Effector memory CD4-positive, alpha-beta T cell (primary cell): ENCODE results near the gene CCNB3.
"Not testable (repeated sequence)": the region's sequence is repeated elsewhere in the genome, so short reads cannot be mapped to it uniquely, and the experiment has no call there.

Experiments used
- DNase-seq, 3 donors: peaks; one replicate each; pipeline ENCODE4 v3.0.0-alpha.2; 2020
- H3K27ac ChIP-seq: 2 replicates; pipeline ENCODE4 v1.7.0; 2013; ENCODE audit warnings: mild to moderate bottlenecking, low read length, moderate library complexity; ENCODE audit not compliant: insufficient read depth, poor library complexity, severe bottlenecking
- H3K27me3 ChIP-seq: replicated peaks from 2 replicates; pipeline ENCODE4 v1.7.0; 2013; ENCODE audit warnings: mild to moderate bottlenecking, low read length; ENCODE audit not compliant: insufficient read depth, control insufficient read depth, poor library complexity, severe bottlenecking
- H3K36me3 ChIP-seq: 2 replicates; pipeline ENCODE4 v1.7.0; 2013; ENCODE audit warnings: mild to moderate bottlenecking, low read length, moderate library complexity; ENCODE audit not compliant: control insufficient read depth, insufficient read depth
- H3K4me1 ChIP-seq: 2 replicates; pipeline ENCODE4 v1.7.0; 2013; ENCODE audit warnings: low read length, mild to moderate bottlenecking; ENCODE audit not compliant: control insufficient read depth, insufficient read depth, poor library complexity, severe bottlenecking
- H3K4me3 ChIP-seq: 2 replicates; pipeline ENCODE4 v1.7.0; 2013; ENCODE audit warnings: low read length, low read depth, mild to moderate bottlenecking; ENCODE audit not compliant: insufficient read depth, poor library complexity, severe bottlenecking
- H3K9me3 ChIP-seq: 2 replicates; pipeline ENCODE4 v1.7.0; 2013; ENCODE audit warnings: mild to moderate bottlenecking, low read length, moderate library complexity; ENCODE audit not compliant: control insufficient read depth

CCNB3 gene

DNA sequence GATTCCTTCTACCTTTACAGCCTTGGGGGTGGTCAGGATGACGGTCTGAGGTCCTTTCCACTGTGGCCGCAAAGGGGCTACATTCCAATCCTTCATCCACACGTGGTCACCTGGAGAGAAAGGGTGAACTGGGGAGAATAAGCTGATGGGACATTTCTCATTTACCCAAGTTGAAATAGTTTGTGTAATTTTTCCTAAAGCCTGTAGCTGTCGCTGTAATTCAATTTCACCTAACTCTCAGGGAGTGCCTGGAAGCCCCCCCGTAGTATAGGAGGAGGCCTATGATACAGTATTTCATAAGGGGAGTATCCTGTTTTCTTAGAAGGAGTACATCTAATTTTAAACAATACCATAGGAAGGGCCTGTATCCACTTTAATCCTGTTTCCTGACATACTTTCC, 128.1 kb downstream of the CCNB3 start:
- not testable (repeated sequence) for DNase-seq, H3K27me3 ChIP-seq, H3K4me1 ChIP-seq, H3K36me3 ChIP-seq, H3K4me3 ChIP-seq, H3K9me3 ChIP-seq, H3K27ac ChIP-seq

DNA sequence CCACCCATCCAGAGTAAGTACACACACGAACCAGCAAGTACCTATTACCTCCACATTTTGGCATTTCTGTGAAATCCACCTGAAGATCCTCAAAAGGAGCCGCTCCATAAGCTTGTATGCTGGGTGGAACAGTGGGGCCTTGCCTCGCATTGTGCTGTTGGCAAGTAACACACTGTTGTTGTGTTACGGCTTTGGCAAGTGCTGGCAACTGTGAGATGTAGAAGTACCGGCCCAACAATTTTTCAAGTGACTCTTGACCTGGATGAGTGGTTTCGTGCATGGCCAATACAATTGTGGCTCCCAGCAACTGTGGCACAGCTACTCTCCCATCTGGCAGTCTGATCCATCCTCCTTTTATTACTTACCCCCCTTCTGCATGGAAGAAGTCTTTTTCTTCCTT, 128.7 kb downstream of the CCNB3 start:
- no peak for DNase-seq
- no peak overlapping the region for H3K4me3 ChIP-seq
- no peaks in the 10 kb centered on the region for H3K9me3 ChIP-seq
- H3K27me3 ChIP-seq, result no peaks in the 10 kb centered on the region
- H3K36me3 ChIP-seq, result no peaks in the 10 kb centered on the region
- no peak overlapping the region for H3K27ac ChIP-seq
- no peaks in the 10 kb centered on the region for H3K4me1 ChIP-seq

DNA sequence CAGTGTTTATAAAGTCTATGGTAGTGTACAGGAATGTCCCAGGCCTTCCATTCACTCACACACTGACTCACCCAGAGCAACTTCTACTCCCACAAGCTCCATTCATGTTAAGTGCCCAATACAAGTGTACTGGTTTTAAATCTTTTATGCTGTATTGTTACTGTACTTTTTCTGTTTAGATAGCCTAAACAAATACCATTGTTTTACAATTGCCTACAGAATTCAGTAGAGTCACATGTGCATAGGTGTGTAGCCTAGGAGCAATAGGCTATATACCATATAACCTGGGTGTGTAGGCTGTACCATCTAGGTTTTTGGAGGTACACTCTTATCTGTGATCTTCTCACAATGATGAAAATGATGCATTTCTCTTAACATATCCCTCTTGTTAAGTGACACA, 139.4 kb downstream of the CCNB3 start:
- Histone ChIP-seq H3K36me3 (no peaks in the 10 kb centered on the region), H3K27me3 (no peaks in the 10 kb centered on the region), H3K9me3 (no peaks in the 10 kb centered on the region), H3K27ac (no peak overlapping the region), H3K4me1 (no peaks in the 10 kb centered on the region), H3K4me3 (no peak overlapping the region)
- no peak for DNase-seq

DNA sequence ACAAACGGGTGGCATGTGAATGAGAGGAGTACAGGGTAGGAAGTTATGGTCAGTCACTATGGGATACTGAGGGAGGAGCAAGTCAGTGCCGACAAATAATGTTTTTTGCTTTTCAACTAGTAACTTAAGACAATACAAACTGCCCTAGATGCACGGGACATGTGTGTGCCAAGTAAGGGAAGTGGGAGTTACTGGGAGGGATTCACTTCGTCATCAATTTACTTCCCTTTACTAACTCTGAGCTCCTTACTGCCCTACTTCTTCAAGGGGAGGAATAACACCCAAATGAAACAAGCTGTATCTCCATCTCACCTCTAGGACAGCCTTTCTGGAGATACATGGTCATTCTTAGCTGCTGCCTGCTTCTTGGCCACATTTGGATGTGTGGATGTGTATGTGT, 168.4 kb downstream of the CCNB3 start:
- H3K9me3 ChIP-seq, result no peaks in the 10 kb centered on the region
- no peak overlapping the region for H3K27ac ChIP-seq
- H3K4me1 ChIP-seq, result no peaks in the 10 kb centered on the region
- DNase-seq, result no peak
- H3K4me3 ChIP-seq, result no peak overlapping the region
- H3K27me3 ChIP-seq, result no peaks in the 10 kb centered on the region
- H3K36me3 ChIP-seq, result no peaks in the 10 kb centered on the region

DNA sequence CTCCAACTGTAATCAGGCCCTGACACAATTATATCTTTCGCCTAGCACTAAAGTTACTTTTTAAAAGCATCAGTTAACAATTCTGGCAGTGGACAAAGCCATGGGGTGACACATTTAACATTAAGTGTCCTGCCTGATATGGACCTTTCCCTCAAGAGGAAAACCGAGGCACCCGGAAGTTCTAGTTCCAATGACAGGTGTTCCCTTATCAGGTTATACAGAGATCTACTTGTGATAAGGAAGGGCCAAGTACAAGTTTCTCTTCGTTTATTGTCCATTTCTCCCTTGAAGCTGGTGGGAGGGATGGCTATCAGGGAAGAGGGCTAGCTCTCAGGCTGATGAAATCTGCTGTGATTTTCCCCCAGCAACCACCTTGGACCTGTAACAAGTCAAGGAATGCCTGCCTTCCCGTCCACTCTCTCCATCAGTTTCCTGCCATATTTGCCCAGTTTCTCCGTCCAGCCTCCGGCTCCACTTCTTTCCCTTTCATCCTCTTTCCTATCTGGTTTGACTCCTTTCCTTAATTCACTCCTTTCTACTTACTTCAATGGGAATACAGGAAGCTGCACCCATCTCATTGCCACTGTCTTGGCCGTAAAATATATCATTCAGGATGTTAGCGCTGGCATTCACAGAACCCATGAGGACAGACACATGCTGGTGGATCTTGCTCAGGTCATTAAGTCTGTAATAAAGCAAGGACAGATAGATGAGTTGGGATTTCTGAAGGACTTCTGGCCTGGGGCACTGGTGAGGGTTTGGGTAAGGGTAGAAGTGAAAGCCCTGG, 171.1 kb downstream of the CCNB3 start:
- no peak for DNase-seq
- Histone ChIP-seq H3K4me1 (no peaks in the 10 kb centered on the region), H3K4me3 (no peak overlapping the region), H3K27ac (no peak overlapping the region), H3K36me3 (no peaks in the 10 kb centered on the region), H3K27me3 (no peaks in the 10 kb centered on the region), H3K9me3 (no peaks in the 10 kb centered on the region)

DNA sequence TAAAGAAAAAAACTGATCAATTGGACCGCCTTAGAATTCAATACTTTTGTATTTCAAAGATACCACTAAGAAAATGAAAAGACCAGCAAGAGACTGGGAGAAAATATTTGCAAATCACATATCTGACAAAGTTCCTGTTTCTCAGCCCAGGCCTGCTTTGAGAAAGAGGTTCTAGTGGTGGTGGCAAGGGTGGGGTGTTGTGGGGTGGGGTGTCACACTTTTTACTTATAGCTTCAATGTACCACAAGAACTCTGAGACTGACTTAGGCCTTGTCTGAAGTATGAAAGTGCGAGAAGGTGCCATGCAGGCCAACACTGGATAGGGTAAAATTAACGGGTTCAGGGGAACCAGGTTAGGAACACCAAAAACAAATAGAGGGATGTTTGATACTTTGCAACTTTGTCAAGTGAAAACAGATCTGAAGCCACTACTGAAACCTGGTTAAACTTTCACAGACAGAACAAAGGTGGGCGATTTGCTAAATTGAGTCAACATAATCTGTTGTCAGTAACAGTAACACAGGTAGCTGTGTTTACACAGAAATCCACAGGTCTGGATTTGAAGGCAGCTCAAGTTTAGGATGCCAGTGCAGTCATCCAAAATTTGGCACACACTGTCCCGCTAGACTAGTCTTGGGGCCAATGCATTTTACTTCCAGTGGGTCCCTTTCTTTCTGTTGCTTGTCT, 177.3 kb downstream of the CCNB3 start:
- Histone ChIP-seq H3K4me3 (no peak overlapping the region), H3K27ac (no peak overlapping the region), H3K4me1 (no peaks in the 10 kb centered on the region), H3K36me3 (no peaks in the 10 kb centered on the region), H3K27me3 (no peaks in the 10 kb centered on the region), H3K9me3 (no peaks in the 10 kb centered on the region)
- no peak for DNase-seq

DNA sequence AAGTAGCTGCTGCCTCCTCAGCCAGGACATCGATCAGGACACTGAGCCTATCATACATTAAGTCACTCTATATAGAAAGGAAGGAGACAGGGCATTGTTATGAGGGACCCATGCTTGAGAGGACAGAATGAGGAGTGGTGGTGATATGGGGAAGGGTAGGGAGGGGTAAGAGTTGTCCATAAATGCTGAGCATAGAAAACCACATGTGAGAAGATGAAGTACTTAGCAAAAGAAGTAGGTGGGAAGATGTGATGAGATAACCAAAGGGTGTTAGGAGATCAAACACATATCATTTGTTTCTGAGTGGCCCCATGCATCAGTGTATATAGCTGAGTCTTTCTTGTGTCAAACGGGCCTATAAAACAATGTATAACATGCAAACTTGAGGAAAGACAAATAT, 182.0 kb downstream of the CCNB3 start:
- DNase-seq, result no peak

DNA sequence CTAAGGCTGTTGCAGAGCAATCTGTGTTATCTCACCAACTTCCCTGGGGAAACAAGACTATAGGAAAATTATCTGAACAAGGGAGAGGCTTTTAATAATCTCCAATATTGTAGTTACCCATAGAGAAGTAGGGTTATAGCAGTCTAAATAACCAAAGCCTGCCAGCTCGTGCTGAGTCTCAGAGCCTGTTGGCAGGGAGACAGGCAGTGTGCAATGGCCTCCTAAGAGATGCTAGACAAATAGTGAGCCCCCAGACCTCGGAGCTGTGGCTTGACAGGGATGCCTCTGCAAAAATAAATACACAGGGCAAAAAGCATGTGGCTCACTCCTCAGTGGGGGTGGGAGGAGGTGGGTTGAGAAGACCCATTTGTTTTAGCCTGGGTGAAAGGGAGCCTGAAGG, 189.3 kb downstream of the CCNB3 start:
- no peak overlapping the region for H3K27ac ChIP-seq
- no peaks in the 10 kb centered on the region for H3K4me1 ChIP-seq
- no peaks in the 10 kb centered on the region for H3K27me3 ChIP-seq
- no peak for DNase-seq
- H3K9me3 ChIP-seq, result no peaks in the 10 kb centered on the region
- no peaks in the 10 kb centered on the region for H3K36me3 ChIP-seq
- no peak overlapping the region for H3K4me3 ChIP-seq

More for the DNA sequence above, 182.0 kb downstream of the CCNB3 start:
- no peaks in the 10 kb centered on the region for H3K9me3 ChIP-seq
- H3K4me1 ChIP-seq, result no peaks in the 10 kb centered on the region
- H3K4me3 ChIP-seq, result no peak overlapping the region
- no peaks in the 10 kb centered on the region for H3K27me3 ChIP-seq
- H3K36me3 ChIP-seq, result no peaks in the 10 kb centered on the region
- H3K27ac ChIP-seq, result no peak overlapping the region
